HepG2 (cell line): Measurements from ENCODE around the gene PLA2G4F. TPM values are rescaled to one million over a fixed set of nuclear protein-coding genes. Genes with fewer than 3 reads are reported as not detected.
A peak's percentile ranks its signal among the peaks of the same experiment; 100 is the strongest.

Experiments
- AHDC1 ChIP-seq: sonication (generic); formaldehyde crosslinking; IDR thresholded peaks from 2 replicates; pipeline ENCODE4 v1.5.1; 2020; ENCODE audit warnings: mild to moderate bottlenecking, missing genetic modification reagents, borderline replicate concordance
- ARID5B ChIP-seq: IDR thresholded peaks from 2 replicates; pipeline ENCODE4 v1.4.0; 2020; ENCODE audit warnings: mild to moderate bottlenecking, missing genetic modification reagents
- FOSL2 ChIP-seq: sonication (generic); formaldehyde crosslinking; IDR thresholded peaks from 2 replicates; pipeline ENCODE4 v1.4.0; 2020; ENCODE audit warnings: missing genetic modification reagents
- MYPOP ChIP-seq: sonication (generic); formaldehyde crosslinking; IDR thresholded peaks from 2 replicates; pipeline ENCODE4 v1.8.1; 2023; ENCODE audit warnings: mild to moderate bottlenecking, moderate library complexity, missing genetic modification reagents
- PAXIP1 ChIP-seq: sonication (generic); formaldehyde crosslinking; conservative IDR thresholded peaks from 2 replicates; pipeline ENCODE4 v1.4.0; 2020; ENCODE audit warnings: mild to moderate bottlenecking, missing genetic modification reagents, moderate library complexity
- RFX1 ChIP-seq: fragments of 450-650 bp; IDR thresholded peaks from 2 replicates; pipeline ENCODE4 v1.6.1; 2017
- SAP130 ChIP-seq: IDR thresholded peaks from 2 replicates; pipeline ENCODE4 v1.6.1; 2016; ENCODE audit warnings: low read depth
- TBX2 ChIP-seq: sonication (generic); formaldehyde crosslinking; IDR thresholded peaks from 2 replicates; pipeline ENCODE4 v1.5.0; 2020; ENCODE audit warnings: missing genetic modification reagents, mild to moderate bottlenecking, borderline replicate concordance
- U2AF2 ChIP-seq: fragments of 200-400 bp; formaldehyde crosslinking; IDR thresholded peaks from 2 replicates; pipeline ENCODE4 v1.6.1; 2017; ENCODE audit warnings: low read depth, mild to moderate bottlenecking, low read length
- ZGPAT ChIP-seq: IDR thresholded peaks from 2 replicates; pipeline ENCODE4 v1.6.1; 2016; ENCODE audit warnings: mild to moderate bottlenecking
- ZMYM3 ChIP-seq: sonication (generic); formaldehyde crosslinking; IDR thresholded peaks from 2 replicates; pipeline ENCODE4 v1.5.1; 2020; ENCODE audit warnings: mild to moderate bottlenecking, missing genetic modification reagents
- polyA plus RNA-seq, 8 experiments: library from polyadenylated mRNA; depleted of rRNA in 3 of 8; stranded (reverse) in 7 of 8; unstranded in 1 of 8; fragments of >200 nt; fragmentation: Illumina TruSeq in 4 of 8; extraction: Trizol in 4 of 8; gene quantifications; 2 replicates each; pipeline versions ENCODE4 v1.2.1 to v1.2.3, GENCODE V29; 2011 to 2016; ENCODE audit warnings: low read depth in 4 of 8, missing spikeins in 1 of 8, mixed read lengths in 1 of 8; ENCODE audit not compliant: insufficient read depth in 1 of 8
- total RNA-seq, 5 experiments: library from RNA; depleted of rRNA; stranded (reverse); fragments of >200 nt; fragmentation: Illumina TruSeq; extraction: Trizol; gene quantifications; 2 replicates each; pipeline ENCODE4 v1.2.3, GENCODE V29; 2016; ENCODE audit warnings: low read depth in 1 of 5

Gene PLA2G4F
- total and polyA plus RNA-seq, 2 of the 13 experiments (the other 11 are each of a cell fraction or from before 2014, with no cell fraction given) = 0.07 TPM; not detected in 1

GRCh38 chr15:42134617-42135245 is 21.7 kb downstream of the PLA2G4F start (continued):
- TF ChIP-seq PAXIP1 (CRISPR knock-in tag) (peak; percentile 41; the same call in 1 of the 2 replicates), AHDC1 (peak; percentile 60; the same call in 1 of the 2 replicates), TBX2 (CRISPR knock-in tag) (peak; percentile 17; the same call in 1 of the 2 replicates), SAP130 (CRISPR knock-in tag) (peak; percentile 37; the same call in 1 of the 2 replicates), MYPOP (CRISPR knock-in tag) (0 out of 2 replicates have a peak, but pooled peaks have one; percentile 30), U2AF2 (no peak), RFX1 (no peak), ARID5B (peak; percentile 44; the same call in 1 of the 2 replicates), ZMYM3 (CRISPR knock-in tag) (no peak), FOSL2 (CRISPR knock-in tag) (peak; percentile 94), ZGPAT (CRISPR knock-in tag) (peak; percentile 33; the same call in 1 of the 2 replicates)
